Peyer's patch (tissue), 4 donors: ENCODE measurements around the gene IGIP.

ENCODE experiments used
- CTCF ChIP-seq, 6 experiments: fragments of 450-650 bp in 4 of 6; fragments of 200-600 bp in 2 of 6; sonication (generic) in 1 of 6; IDR thresholded peaks; one replicate each; pipeline ENCODE4 v1.5.1; 2017 to 2019; ENCODE audit warnings: antibody characterized with exemption in 6 of 6, mild to moderate bottlenecking in 3 of 6, moderate library complexity in 1 of 6
- POLR2A ChIP-seq, 2 donors: fragments of 450-650 bp; IDR thresholded peaks; one replicate each; pipeline ENCODE4 v1.5.1; 2017; ENCODE audit warnings: antibody characterized with exemption in 2 of 2, mild to moderate bottlenecking in 2 of 2, moderate library complexity in 2 of 2

GRCh38 chr5:140168371-140168770 lies 42.6 kb downstream of the IGIP start:
- TF ChIP-seq CTCF (IDR thresholded peaks at IDR 0.05) (no peak), POLR2A (IDR thresholded peaks at IDR 0.05) (no peak)
